Measurements from ENCODE around the gene MYO1D.

The MYO1D gene

GRCh38 chr17:32634167-32634566 is 242.8 kb downstream of the MYO1D start:
- Histone ChIP-seq H3K79me2 (ENCODE audit: low read length) (no peaks in the 10 kb centered on the region), H3K4me1 (ENCODE audit: low read length) (no peaks in the 10 kb centered on the region), H3K4me3 (ENCODE audit: low read length) (no peak overlapping the region), H4K20me1 (ENCODE audit: insufficient read depth, low read length) (no peaks in the 10 kb centered on the region), H3K27me3 (replicated peaks; ENCODE audit: insufficient read depth, low read length) (no peaks in the 10 kb centered on the region), H2AFZ (ENCODE audit: low read length) (no peak overlapping the region), H3K9me2 (replicated peaks; ENCODE audit: insufficient read depth, low read length) (no peaks in the 10 kb centered on the region), H3K9ac (ENCODE audit: low read length) (no peak overlapping the region), H3K36me3 (replicated peaks; ENCODE audit: insufficient read depth, low read length) (no peaks in the 10 kb centered on the region), H3K27ac (ENCODE audit: low read length) (no peak overlapping the region), H3K4me2 (ENCODE audit: low read depth, low read length) (no peak overlapping the region), H3K9me3 (replicated peaks; ENCODE audit: insufficient read depth, low read length) (no peaks in the 10 kb centered on the region), H3F3A (ENCODE audit: insufficient read depth, low read length) (no peaks in the 10 kb centered on the region)
- TF ChIP-seq CTCF (IDR thresholded peaks at IDR 0.05; ENCODE audit: low read length) (no peak), EZH2 (optimal IDR thresholded peaks at IDR 0.05; ENCODE audit: low read depth, low read length) (no peak), EZH2phosphoT487 (IDR thresholded peaks at IDR 0.05; ENCODE audit: low read length) (no peak)
- DNase-seq: no peak

GRCh38 chr17:32631341-32632096 is 245.4 kb downstream of the MYO1D start:
- H3K9ac ChIP-seq (ENCODE audit: low read length): no peak overlapping the region
- TF ChIP-seq CTCF (IDR thresholded peaks at IDR 0.05; ENCODE audit: low read length): no peak
- no peak for TF ChIP-seq EZH2 (optimal IDR thresholded peaks at IDR 0.05; ENCODE audit: low read depth, low read length)
- TF ChIP-seq EZH2phosphoT487 (IDR thresholded peaks at IDR 0.05; ENCODE audit: low read length): no peak
- no peaks in the 10 kb centered on the region; the same call in 1 of the 2 replicates for H4K20me1 ChIP-seq (ENCODE audit: insufficient read depth, low read length)
- H3K4me2 ChIP-seq (ENCODE audit: low read depth, low read length): no peak overlapping the region
- no peaks in the 10 kb centered on the region for H3K79me2 ChIP-seq (ENCODE audit: low read length)
- no peaks in the 10 kb centered on the region for H3K4me1 ChIP-seq (ENCODE audit: low read length)
- no peak overlapping the region for H3K4me3 ChIP-seq (ENCODE audit: low read length)
- H3K27ac ChIP-seq (ENCODE audit: low read length): no peak overlapping the region
- no peaks in the 10 kb centered on the region for H3K27me3 ChIP-seq (replicated peaks; ENCODE audit: insufficient read depth, low read length)
- no peaks in the 10 kb centered on the region for H3K9me3 ChIP-seq (replicated peaks; ENCODE audit: insufficient read depth, low read length)
- H3K36me3 ChIP-seq (replicated peaks; ENCODE audit: insufficient read depth, low read length): no peaks in the 10 kb centered on the region
- no peaks in the 10 kb centered on the region for H3K9me2 ChIP-seq (replicated peaks; ENCODE audit: insufficient read depth, low read length)
- no peaks in the 10 kb centered on the region for H3F3A ChIP-seq (ENCODE audit: insufficient read depth, low read length)
- no peak overlapping the region for H2AFZ ChIP-seq (ENCODE audit: low read length)
- no peak for DNase-seq

GRCh38 chr17:32629563-32630190 is 247.2 kb downstream of the MYO1D start:
- Histone ChIP-seq H3K4me1 (ENCODE audit: low read length) (no peaks in the 10 kb centered on the region), H3K9ac (ENCODE audit: low read length) (no peak overlapping the region), H4K20me1 (ENCODE audit: insufficient read depth, low read length) (no peaks in the 10 kb centered on the region; the same call in 1 of the 2 replicates), H3K4me2 (ENCODE audit: low read depth, low read length) (no peak overlapping the region), H3F3A (ENCODE audit: insufficient read depth, low read length) (no peaks in the 10 kb centered on the region), H3K4me3 (ENCODE audit: low read length) (no peak overlapping the region), H3K27ac (ENCODE audit: low read length) (no peak overlapping the region), H3K9me2 (replicated peaks; ENCODE audit: insufficient read depth, low read length) (no peaks in the 10 kb centered on the region), H3K36me3 (replicated peaks; ENCODE audit: insufficient read depth, low read length) (no peaks in the 10 kb centered on the region), H3K79me2 (ENCODE audit: low read length) (no peaks in the 10 kb centered on the region), H2AFZ (ENCODE audit: low read length) (no peak overlapping the region), H3K9me3 (replicated peaks; ENCODE audit: insufficient read depth, low read length) (no peaks in the 10 kb centered on the region), H3K27me3 (replicated peaks; ENCODE audit: insufficient read depth, low read length) (no peaks in the 10 kb centered on the region)
- TF ChIP-seq EZH2phosphoT487 (IDR thresholded peaks at IDR 0.05; ENCODE audit: low read length) (no peak), EZH2 (optimal IDR thresholded peaks at IDR 0.05; ENCODE audit: low read depth, low read length) (no peak), CTCF (IDR thresholded peaks at IDR 0.05; ENCODE audit: low read length) (no peak)
- DNase-seq: no peak

Measured in MM.1S (cell line).